NCI-H2107 (cell line): ENCODE results near the gene SPAG6.
A peak's percentile ranks its signal among the peaks of the same experiment; 100 is the strongest.

ENCODE experiments used
- DNase-seq: peaks from one replicate; lab custom pipeline; 2025; lab: John Stamatoyannopoulos, UW

SPAG6 gene

GRCh38 chr10:22321924-22322640, 23.2 kb upstream of the SPAG6 start:
- no peak for DNase-seq

GRCh38 chr10:22322641-22323160, 22.6 kb upstream of the SPAG6 start:
- DNase-seq = no peak

- DNase-seq = no peak
These were observed 21.6 kb upstream of the SPAG6 start for GRCh38 chr10:22323538-22324305.

- no peak for DNase-seq
These were observed 20.9 kb upstream of the SPAG6 start for GRCh38 chr10:22324413-22324812.

- no peak for DNase-seq
These were observed 20.4 kb upstream of the SPAG6 start for GRCh38 chr10:22324893-22325271.

- peak; percentile 3 for DNase-seq
These were observed 19.8 kb upstream of the SPAG6 start for GRCh38 chr10:22325272-22326144.

- DNase-seq = no peak
These were observed 19.1 kb upstream of the SPAG6 start for GRCh38 chr10:22326145-22326702.

- no peak for DNase-seq
These were observed 16.1 kb upstream of the SPAG6 start for GRCh38 chr10:22329150-22329549.

GRCh38 chr10:22332116-22332692, 13.1 kb upstream of the SPAG6 start:
- DNase-seq = no peak

- DNase-seq = no peak
These were observed 11.9 kb upstream of the SPAG6 start for GRCh38 chr10:22333167-22333974.

- no peak for DNase-seq
These were observed 11.4 kb upstream of the SPAG6 start for GRCh38 chr10:22333975-22334282.

GRCh38 chr10:22334414-22335172, 10.7 kb upstream of the SPAG6 start:
- no peak for DNase-seq

- DNase-seq = no peak
These were observed 9.9 kb upstream of the SPAG6 start for GRCh38 chr10:22335173-22335933.

- DNase-seq = no peak
These were observed 7.0 kb upstream of the SPAG6 start for GRCh38 chr10:22338185-22338900.

- no peak for DNase-seq
These were observed 6.4 kb upstream of the SPAG6 start for GRCh38 chr10:22338931-22339330.

GRCh38 chr10:22339761-22340328, 5.5 kb upstream of the SPAG6 start:
- DNase-seq = no peak

- DNase-seq = peak; percentile 19
These were observed 4.7 kb upstream of the SPAG6 start for GRCh38 chr10:22340329-22341189.
